Measurements from ENCODE around the gene TMEM107. TPM values are rescaled to one million over a fixed set of nuclear protein-coding genes. Genes with fewer than 3 reads are reported as not detected.
"Not testable (repeated sequence)": the region's sequence is repeated elsewhere in the genome, so short reads cannot be mapped to it uniquely, and the experiment has no call there.

Gene TMEM107
- total and polyA plus RNA-seq, 9 donors, result 6.1 to 17.7 (median 7.2) TPM

- no peaks in the 10 kb centered on the region for H3K36me3 ChIP-seq (ENCODE audit: control insufficient read depth, insufficient read depth, low read length)
- H3K9me3 ChIP-seq (replicated peaks; ENCODE audit: control insufficient read depth, low read depth, low read length), result no peaks in the 10 kb centered on the region
- peak overlapping the region; percentile 92 for H3K27ac ChIP-seq (ENCODE audit: low read length)
- H3K4me3 ChIP-seq (ENCODE audit: low read length), result peak overlapping the region; percentile 78
- H3K4me1 ChIP-seq (ENCODE audit: control insufficient read depth, insufficient read depth, low read length), result peaks cover 33% of the 10 kb centered on the region
- peak; percentile 39 for DNase-seq
- H3K27me3 ChIP-seq (ENCODE audit: control insufficient read depth, insufficient read depth, low read length), result no peaks in the 10 kb centered on the region
- 6% methylated on average over 7 of the region's 11 CpGs for WGBS (ENCODE audit: insufficient coverage)
Observed at GRCh38 chr17:8175795-8176196, 384 bp downstream of the TMEM107 start.

- H3K36me3 ChIP-seq (ENCODE audit: control insufficient read depth, insufficient read depth, low read length), result no peaks in the 10 kb centered on the region
- no peaks in the 10 kb centered on the region for H3K27me3 ChIP-seq (ENCODE audit: control insufficient read depth, insufficient read depth, low read length)
- H3K9me3 ChIP-seq (replicated peaks; ENCODE audit: control insufficient read depth, low read depth, low read length), result no peaks in the 10 kb centered on the region
- DNase-seq, result no peak
- H3K4me1 ChIP-seq (ENCODE audit: control insufficient read depth, insufficient read depth, low read length), result peaks cover 33% of the 10 kb centered on the region
- WGBS (ENCODE audit: insufficient coverage), result 0% methylated on average over 7 of the region's 14 CpGs
- H3K4me3 ChIP-seq (ENCODE audit: low read length), result peak overlapping the region; percentile 40
- H3K27ac ChIP-seq (ENCODE audit: low read length), result peak overlapping the region; percentile 99
Observed at GRCh38 chr17:8173871-8174322, 2.3 kb downstream of the TMEM107 start.

GRCh38 chr17:8173056-8173870, 2.9 kb downstream of the TMEM107 start:
- Histone ChIP-seq H3K27ac (ENCODE audit: low read length) (peak overlapping the region; percentile 99), H3K9me3 (replicated peaks; ENCODE audit: control insufficient read depth, low read depth, low read length) (no peaks in the 10 kb centered on the region), H3K4me1 (ENCODE audit: control insufficient read depth, insufficient read depth, low read length) (peaks cover 33% of the 10 kb centered on the region), H3K36me3 (ENCODE audit: control insufficient read depth, insufficient read depth, low read length) (no peaks in the 10 kb centered on the region), H3K27me3 (ENCODE audit: control insufficient read depth, insufficient read depth, low read length) (no peaks in the 10 kb centered on the region), H3K4me3 (ENCODE audit: low read length) (peak overlapping the region; percentile 40)
- WGBS (ENCODE audit: insufficient coverage), result 0% methylated on average over 17 of the region's 23 CpGs
- DNase-seq, result peak; percentile 99

GRCh38 chr17:8170186-8170585, 6.0 kb downstream of the TMEM107 start:
- not testable (repeated sequence) for H3K27me3 ChIP-seq (ENCODE audit: control insufficient read depth, insufficient read depth, low read length); H3K36me3 ChIP-seq (ENCODE audit: control insufficient read depth, insufficient read depth, low read length); DNase-seq; H3K27ac ChIP-seq (ENCODE audit: low read length); H3K4me3 ChIP-seq (ENCODE audit: low read length); H3K9me3 ChIP-seq (replicated peaks; ENCODE audit: control insufficient read depth, low read depth, low read length)
- H3K4me1 ChIP-seq (ENCODE audit: control insufficient read depth, insufficient read depth, low read length), result peaks cover 16% of the 10 kb centered on the region
- WGBS (ENCODE audit: insufficient coverage), result 75% methylated on average over 6 of the region's 19 CpGs

- 64% methylated on average over 2 of the region's 3 CpGs for WGBS (ENCODE audit: insufficient coverage)
- no peaks in the 10 kb centered on the region for H3K27me3 ChIP-seq (ENCODE audit: control insufficient read depth, insufficient read depth, low read length)
- H3K4me3 ChIP-seq (ENCODE audit: low read length), result no peak overlapping the region
- peaks cover 24% of the 10 kb centered on the region for H3K4me1 ChIP-seq (ENCODE audit: control insufficient read depth, insufficient read depth, low read length)
- H3K36me3 ChIP-seq (ENCODE audit: control insufficient read depth, insufficient read depth, low read length), result no peaks in the 10 kb centered on the region
- no peaks in the 10 kb centered on the region for H3K9me3 ChIP-seq (replicated peaks; ENCODE audit: control insufficient read depth, low read depth, low read length)
- no peak overlapping the region for H3K27ac ChIP-seq (ENCODE audit: low read length)
- DNase-seq, result no peak
Observed at GRCh38 chr17:8167526-8167925, 8.7 kb downstream of the TMEM107 start.

- H3K9me3 ChIP-seq (replicated peaks; ENCODE audit: control insufficient read depth, low read depth, low read length), result no peaks in the 10 kb centered on the region
- no peak overlapping the region for H3K27ac ChIP-seq (ENCODE audit: low read length)
- no peaks in the 10 kb centered on the region for H3K36me3 ChIP-seq (ENCODE audit: control insufficient read depth, insufficient read depth, low read length)
- no peak overlapping the region for H3K4me3 ChIP-seq (ENCODE audit: low read length)
- peaks cover 26% of the 10 kb centered on the region for H3K4me1 ChIP-seq (ENCODE audit: control insufficient read depth, insufficient read depth, low read length)
- no peak for DNase-seq
- H3K27me3 ChIP-seq (ENCODE audit: control insufficient read depth, insufficient read depth, low read length), result no peaks in the 10 kb centered on the region
- 74% methylated on average over 3 of the region's 6 CpGs for WGBS (ENCODE audit: insufficient coverage)
Observed at GRCh38 chr17:8166731-8167130, 9.4 kb downstream of the TMEM107 start.

GRCh38 chr17:8164815-8165131, 11.4 kb downstream of the TMEM107 start:
- Histone ChIP-seq H3K9me3 (replicated peaks; ENCODE audit: control insufficient read depth, low read depth, low read length) (no peaks in the 10 kb centered on the region), H3K27ac (ENCODE audit: low read length) (peak overlapping the region; percentile 96), H3K36me3 (ENCODE audit: control insufficient read depth, insufficient read depth, low read length) (peaks cover 19% of the 10 kb centered on the region), H3K4me1 (ENCODE audit: control insufficient read depth, insufficient read depth, low read length) (peaks cover 38% of the 10 kb centered on the region), H3K4me3 (ENCODE audit: low read length) (no peak overlapping the region), H3K27me3 (ENCODE audit: control insufficient read depth, insufficient read depth, low read length) (no peaks in the 10 kb centered on the region)
- DNase-seq, result no peak
- WGBS (ENCODE audit: insufficient coverage), result 53% methylated on average over 3 of the region's 6 CpGs

- Histone ChIP-seq H3K9me3 (replicated peaks; ENCODE audit: control insufficient read depth, low read depth, low read length) (no peaks in the 10 kb centered on the region), H3K36me3 (ENCODE audit: control insufficient read depth, insufficient read depth, low read length) (peaks cover 25% of the 10 kb centered on the region), H3K4me1 (ENCODE audit: control insufficient read depth, insufficient read depth, low read length) (peaks cover 38% of the 10 kb centered on the region), H3K4me3 (ENCODE audit: low read length) (no peak overlapping the region), H3K27ac (ENCODE audit: low read length) (peak overlapping the region; percentile 96), H3K27me3 (ENCODE audit: control insufficient read depth, insufficient read depth, low read length) (no peaks in the 10 kb centered on the region)
- peak; percentile 78 for DNase-seq
- 0% methylated on average over 1 of the region's 13 CpGs for WGBS (ENCODE audit: insufficient coverage)
Observed at GRCh38 chr17:8163978-8164814, 12.0 kb downstream of the TMEM107 start.

GRCh38 chr17:8162997-8163977, 12.9 kb downstream of the TMEM107 start:
- H3K4me1 ChIP-seq (ENCODE audit: control insufficient read depth, insufficient read depth, low read length), result peaks cover 43% of the 10 kb centered on the region
- under 1% methylated on average over 47 of the region's 55 CpGs for WGBS (ENCODE audit: insufficient coverage)
- peak; percentile 59 for DNase-seq

More at GRCh38 chr17:8162997-8163977, 12.9 kb downstream of the TMEM107 start:
- H3K27ac ChIP-seq (ENCODE audit: low read length), result peak overlapping the region; percentile 96
- H3K27me3 ChIP-seq (ENCODE audit: control insufficient read depth, insufficient read depth, low read length), result no peaks in the 10 kb centered on the region
- no peaks in the 10 kb centered on the region for H3K9me3 ChIP-seq (replicated peaks; ENCODE audit: control insufficient read depth, low read depth, low read length)
- H3K36me3 ChIP-seq (ENCODE audit: control insufficient read depth, insufficient read depth, low read length), result peaks cover 30% of the 10 kb centered on the region
- peak overlapping the region; percentile 83 for H3K4me3 ChIP-seq (ENCODE audit: low read length)
